Fibroblast of villous mesenchyme (primary cell): ENCODE measurements around the gene DPEP3. TPM values are rescaled to one million over a fixed set of nuclear protein-coding genes. Genes with fewer than 3 reads are reported as not detected.
A peak's percentile ranks its signal among the peaks of the same experiment; 100 is the strongest.

Experiments used
- DNase-seq: peaks from one replicate; pipeline ENCODE4 v3.0.0-alpha.2; 2010; ENCODE audit warnings: low read depth
- H3K4me3 ChIP-seq: 2 replicates; pipeline ENCODE4 v1.5.1; 2011; ENCODE audit warnings: low read depth, mild to moderate bottlenecking, low read length
- total RNA-seq: library from RNA; depleted of rRNA; stranded (reverse); fragments of >200 nt; gene quantifications from 2 replicates; pipeline ENCODE4 v1.2.3, GENCODE V29; 2012
- TF ChIP-seq, protein P1 (sequence below): IDR thresholded peaks from 2 replicates; pipeline ENCODE4 v1.5.1; 2012; ENCODE audit warnings: low read depth, mild to moderate bottlenecking, low read length; ENCODE audit not compliant: insufficient read depth

Gene DPEP3
- total RNA-seq, 1 donor: not detected

DNA sequence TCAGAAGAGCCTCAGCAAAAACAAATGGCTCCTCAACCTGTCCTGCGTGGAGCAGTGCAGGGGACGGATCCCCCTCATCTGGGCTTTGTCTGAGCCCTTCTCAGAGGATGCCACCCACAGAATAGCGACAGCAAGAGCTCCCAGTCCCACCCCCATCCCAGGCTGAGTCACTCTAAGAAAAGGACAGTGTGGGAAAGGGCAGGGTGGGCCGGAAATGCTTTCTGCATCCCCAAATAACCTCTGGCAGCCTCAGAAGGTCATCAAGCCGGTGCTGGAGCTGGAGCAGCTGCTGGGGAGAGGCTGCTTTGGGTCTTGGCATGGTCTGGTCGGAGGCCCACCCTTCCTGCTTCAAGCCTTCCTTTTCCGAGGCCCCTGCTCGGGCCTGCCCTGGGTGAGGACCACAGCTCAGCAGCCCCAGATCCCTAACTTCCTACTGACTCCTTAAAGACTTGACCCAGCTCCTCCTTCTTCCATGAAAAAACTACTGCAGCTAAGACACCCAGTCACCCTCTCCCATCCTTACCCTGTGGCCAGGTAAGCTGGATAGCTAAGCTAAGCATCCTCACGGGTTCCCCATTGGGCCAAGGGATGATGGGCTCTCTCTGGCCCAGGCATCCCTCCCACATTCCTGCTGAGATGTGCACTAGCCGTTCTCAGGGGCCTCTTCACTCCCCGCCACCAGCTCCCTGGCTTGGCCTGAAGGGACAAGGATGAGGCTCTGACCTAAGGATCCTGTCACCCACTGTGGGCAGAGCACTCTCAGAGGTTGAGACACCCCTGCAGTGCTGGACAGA, 20.6 kb downstream of the DPEP3 start:
- no peak overlapping the region for H3K4me3 ChIP-seq
- DNase-seq: peak; percentile 82
- TF ChIP-seq, protein P1, sequence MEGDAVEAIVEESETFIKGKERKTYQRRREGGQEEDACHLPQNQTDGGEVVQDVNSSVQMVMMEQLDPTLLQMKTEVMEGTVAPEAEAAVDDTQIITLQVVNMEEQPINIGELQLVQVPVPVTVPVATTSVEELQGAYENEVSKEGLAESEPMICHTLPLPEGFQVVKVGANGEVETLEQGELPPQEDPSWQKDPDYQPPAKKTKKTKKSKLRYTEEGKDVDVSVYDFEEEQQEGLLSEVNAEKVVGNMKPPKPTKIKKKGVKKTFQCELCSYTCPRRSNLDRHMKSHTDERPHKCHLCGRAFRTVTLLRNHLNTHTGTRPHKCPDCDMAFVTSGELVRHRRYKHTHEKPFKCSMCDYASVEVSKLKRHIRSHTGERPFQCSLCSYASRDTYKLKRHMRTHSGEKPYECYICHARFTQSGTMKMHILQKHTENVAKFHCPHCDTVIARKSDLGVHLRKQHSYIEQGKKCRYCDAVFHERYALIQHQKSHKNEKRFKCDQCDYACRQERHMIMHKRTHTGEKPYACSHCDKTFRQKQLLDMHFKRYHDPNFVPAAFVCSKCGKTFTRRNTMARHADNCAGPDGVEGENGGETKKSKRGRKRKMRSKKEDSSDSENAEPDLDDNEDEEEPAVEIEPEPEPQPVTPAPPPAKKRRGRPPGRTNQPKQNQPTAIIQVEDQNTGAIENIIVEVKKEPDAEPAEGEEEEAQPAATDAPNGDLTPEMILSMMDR: no peak

DNA sequence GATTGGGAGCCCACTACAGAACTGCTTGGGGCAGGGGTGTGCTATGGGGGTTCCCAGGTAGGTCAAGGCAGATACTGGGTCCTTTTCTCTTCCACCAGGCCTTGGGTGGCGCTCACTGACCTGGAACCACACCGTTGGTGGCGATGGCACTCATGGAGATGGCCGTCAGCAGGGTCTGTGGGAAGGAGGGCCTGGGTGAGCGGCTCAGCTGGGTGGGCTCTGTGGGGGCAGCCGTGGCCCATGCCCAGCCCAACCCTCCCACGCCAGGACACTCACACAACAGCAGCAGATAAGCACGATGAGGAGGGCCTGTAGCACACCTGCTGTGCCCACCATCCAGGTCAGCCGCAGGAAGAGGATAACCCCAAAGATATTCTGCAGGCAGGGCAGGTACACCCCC, 22.7 kb downstream of the DPEP3 start:
- TF ChIP-seq, protein P1: no peak
- no peak for DNase-seq

DNA sequence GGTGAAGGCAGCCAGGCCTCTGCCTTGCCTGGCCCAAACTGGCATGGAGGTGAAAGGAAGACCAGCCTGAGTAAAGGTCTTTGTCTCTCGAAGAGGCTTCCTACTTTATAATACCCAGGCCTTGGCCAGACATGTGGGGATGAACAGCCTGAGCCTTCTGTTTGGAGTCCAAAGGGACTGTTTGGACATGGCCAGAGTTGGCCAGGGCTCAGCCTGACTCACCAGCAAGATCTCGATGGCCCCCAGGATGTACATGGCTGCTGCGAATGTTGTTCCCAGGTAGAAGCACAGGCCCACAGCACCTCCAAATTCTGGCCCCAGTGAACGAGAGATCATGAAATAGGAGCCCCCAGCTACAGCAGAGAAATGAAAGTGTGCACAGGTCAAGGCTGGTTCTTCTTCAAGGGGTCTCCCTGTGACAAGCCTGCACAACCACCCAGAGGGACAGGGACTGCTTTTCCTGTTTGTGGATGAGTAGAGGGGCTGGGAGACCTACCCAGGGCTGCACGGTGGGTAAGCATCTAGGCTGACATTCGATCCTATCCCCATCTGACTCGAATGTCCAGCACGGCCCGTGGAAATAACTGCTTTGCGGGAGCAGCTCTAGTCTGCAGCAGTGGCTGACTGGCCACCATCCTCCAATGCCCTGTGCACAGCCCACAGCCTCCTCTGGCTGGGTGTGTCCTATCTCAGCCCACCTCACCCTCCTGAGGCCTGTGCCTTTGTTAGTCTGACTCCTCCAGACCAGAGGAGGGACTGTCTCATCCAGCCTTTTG, 25.7 kb downstream of the DPEP3 start:
- DNase-seq: no peak
- H3K4me3 ChIP-seq: no peak overlapping the region
- TF ChIP-seq, protein P1: no peak

More for the DNA sequence above, 22.7 kb downstream of the DPEP3 start:
- H3K4me3 ChIP-seq: no peak overlapping the region

DNA sequence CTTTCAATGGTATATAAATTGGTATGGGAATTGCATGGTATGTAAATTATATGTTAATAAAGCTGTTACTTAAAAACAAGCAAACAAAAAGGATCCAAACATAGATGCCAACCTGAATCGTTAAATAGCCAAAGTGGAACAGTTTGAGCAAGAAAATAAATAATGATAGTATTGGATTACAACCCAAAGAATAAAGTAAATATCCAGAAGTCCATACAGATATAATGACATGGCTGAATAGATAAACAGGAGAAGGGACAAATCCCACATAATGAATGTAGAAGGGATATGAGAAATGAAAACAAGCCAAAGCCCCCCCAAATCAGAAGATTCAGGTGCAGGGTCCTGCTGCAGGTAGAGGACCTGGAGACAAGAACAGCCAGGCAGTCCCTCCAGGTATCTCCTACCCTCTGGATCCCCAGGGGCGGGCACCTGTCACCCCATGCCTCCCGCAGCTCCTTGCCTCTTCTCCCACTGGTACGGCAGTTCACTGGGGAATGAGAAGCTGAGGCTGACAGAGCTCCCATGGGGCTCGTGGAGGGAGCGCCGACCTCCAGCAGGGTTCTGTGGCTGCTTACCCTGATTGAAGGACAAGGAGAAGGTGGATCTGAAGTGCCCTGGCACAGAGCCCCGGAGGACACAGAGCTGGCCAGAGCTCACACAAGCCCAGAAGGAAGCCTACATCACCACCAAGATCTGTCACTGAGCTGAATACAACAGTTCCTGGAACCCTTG, 26.5 kb downstream of the DPEP3 start:
- no peak for DNase-seq
- H3K4me3 ChIP-seq: no peak overlapping the region
- TF ChIP-seq, protein P1: no peak

DNA sequence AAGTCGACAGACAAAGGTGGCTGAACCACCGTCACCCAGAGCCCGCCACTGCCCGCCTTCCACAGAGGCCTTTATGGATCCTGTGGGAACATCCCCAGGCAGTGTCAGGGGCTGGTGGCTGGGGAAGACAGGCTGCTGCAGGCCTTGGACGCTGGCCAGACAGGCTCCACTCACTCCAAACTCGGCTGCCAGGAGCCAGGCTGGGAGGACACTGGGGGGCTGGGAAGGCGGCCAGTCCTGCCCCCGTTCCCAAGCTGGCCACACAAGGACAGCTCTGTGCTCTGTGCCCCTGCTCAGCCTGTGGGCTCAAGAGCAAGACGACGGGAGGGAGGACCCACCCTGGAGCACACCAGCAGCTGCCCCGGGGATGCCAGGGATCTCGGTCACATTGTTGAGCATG, 28.8 kb downstream of the DPEP3 start:
- TF ChIP-seq, protein P1: no peak
- H3K4me3 ChIP-seq: no peak overlapping the region
- DNase-seq: no peak

DNA sequence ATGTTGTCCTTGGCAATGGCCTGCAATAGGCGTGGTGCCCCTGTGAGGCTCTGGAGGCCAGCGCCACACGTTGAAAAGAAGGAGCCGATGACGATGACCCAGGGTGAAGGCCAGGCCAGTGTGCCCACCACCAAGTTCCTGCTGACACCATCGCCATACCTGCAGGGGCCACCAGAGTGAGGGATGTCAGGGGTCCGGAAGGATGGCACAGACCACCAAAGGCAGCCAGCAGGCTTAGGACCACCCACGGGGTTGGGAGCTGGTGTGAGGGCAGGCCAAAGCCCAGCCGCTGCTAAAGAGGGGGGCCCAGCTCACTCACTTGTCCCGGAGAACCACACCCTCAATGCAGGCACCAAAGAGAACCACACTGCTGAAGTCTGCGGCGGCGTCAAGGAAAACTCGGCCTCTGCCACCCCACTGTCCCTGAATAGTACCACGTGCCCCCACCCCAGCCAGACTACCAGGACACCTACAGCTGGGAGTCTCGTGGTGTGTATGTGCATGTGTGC, 29.9 kb downstream of the DPEP3 start:
- DNase-seq: no peak
- TF ChIP-seq, protein P1: no peak
- H3K4me3 ChIP-seq: no peak overlapping the region
